GM13976 (cell line): ENCODE results near the gene CNPY1.

Experiments
- DNase-seq: peaks from one replicate; pipeline ENCODE4 v3.0.0; 2012; ENCODE audit warnings: low spot score
- in situ Hi-C: fragments of 300-500 bp; cut with MboI; formaldehyde crosslinking; loops from one replicate; pipeline ENCODE4 v1.12.0; 2022; ENCODE audit warnings: low sequenced_read_pairs, mixed read lengths, inconsistent platforms; ENCODE audit not compliant: unreplicated experiment
- TF ChIP-seq, protein P1 (sequence below): IDR thresholded peaks from 2 replicates; pipeline ENCODE4 v1.5.1; 2012; ENCODE audit warnings: borderline replicate concordance, mild to moderate bottlenecking; ENCODE audit not compliant: insufficient read depth; ENCODE audit errors: extremely low read depth, missing control alignments, control extremely low read depth

Gene CNPY1

DNA sequence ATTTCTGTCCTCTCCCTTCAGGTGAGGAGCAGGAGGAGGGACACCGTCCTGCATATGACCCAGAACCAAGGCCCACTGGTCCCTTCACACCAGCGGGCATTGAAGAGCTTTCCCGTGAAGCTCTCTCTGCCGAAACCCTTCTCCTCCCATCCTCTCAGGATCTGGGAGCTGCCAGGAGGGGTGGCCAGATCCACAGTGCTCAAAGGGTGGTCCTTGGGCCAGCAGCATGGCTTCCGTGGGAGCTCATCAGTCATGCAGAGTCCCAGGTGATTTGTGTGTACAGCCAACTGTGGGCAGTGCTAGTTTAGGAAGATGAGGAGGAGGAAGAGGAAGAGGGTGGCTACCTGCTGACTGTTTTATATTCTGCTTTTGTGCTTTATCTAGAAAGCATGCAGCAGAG is 28.4 kb downstream of the CNPY1 start:
- in situ Hi-C loops, result loop anchor here (10.0 kb wide), 1 partner anchor 143 kb away; no protein-coding TSS in a partner anchor
- TF ChIP-seq, protein P1, sequence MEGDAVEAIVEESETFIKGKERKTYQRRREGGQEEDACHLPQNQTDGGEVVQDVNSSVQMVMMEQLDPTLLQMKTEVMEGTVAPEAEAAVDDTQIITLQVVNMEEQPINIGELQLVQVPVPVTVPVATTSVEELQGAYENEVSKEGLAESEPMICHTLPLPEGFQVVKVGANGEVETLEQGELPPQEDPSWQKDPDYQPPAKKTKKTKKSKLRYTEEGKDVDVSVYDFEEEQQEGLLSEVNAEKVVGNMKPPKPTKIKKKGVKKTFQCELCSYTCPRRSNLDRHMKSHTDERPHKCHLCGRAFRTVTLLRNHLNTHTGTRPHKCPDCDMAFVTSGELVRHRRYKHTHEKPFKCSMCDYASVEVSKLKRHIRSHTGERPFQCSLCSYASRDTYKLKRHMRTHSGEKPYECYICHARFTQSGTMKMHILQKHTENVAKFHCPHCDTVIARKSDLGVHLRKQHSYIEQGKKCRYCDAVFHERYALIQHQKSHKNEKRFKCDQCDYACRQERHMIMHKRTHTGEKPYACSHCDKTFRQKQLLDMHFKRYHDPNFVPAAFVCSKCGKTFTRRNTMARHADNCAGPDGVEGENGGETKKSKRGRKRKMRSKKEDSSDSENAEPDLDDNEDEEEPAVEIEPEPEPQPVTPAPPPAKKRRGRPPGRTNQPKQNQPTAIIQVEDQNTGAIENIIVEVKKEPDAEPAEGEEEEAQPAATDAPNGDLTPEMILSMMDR, result no peak
- DNase-seq, result no peak

DNA sequence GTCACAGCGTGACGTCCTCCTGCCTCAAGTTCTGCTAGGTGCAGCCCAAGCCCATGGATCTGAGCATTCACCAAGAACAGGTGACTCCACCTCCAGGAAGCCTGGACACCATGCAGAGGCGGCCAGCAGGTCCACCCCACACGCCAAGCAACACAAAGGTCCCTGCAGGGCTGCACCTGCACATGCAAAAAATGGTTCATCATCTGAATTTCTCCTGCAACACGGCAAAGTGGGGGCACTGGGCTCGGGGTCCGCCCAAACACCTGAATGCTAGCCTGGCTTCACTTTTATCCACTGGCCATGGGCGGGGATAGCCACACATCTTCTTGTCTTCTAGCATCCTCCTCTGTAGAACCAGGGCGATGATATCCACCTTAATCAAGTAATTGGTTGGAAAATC is 28.9 kb downstream of the CNPY1 start:
- in situ Hi-C loops, result loop anchor here (10.0 kb wide), 1 partner anchor 143 kb away; no protein-coding TSS in a partner anchor
- DNase-seq, result no peak
- TF ChIP-seq, protein P1, result no peak

DNA sequence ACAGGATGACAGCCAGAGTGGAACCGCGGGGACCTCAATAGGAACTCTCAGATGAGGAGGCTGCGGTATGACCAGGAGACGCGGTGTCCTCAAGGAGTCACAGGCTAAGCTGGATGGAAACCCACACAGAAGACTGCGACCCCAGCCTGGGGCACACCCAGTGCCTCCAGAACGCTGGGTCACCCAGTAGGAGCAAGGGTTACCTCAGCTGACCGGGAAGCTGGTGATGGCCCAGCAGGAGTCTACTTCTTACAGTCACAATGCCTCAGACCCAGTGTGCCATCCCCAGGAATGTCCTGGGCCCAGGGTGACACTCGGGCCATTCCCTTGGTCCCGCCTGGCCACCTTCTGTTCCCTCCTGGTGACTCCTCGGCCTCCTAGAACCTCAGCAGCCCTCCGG is 29.9 kb downstream of the CNPY1 start:
- in situ Hi-C loops, result loop anchor here (10.0 kb wide), 1 partner anchor 142 kb away; no protein-coding TSS in a partner anchor
- TF ChIP-seq, protein P1, result no peak
- no peak for DNase-seq

GRCh38 chr7:155515318-155515717 is 31.0 kb downstream of the CNPY1 start:
- DNase-seq, result no peak
- in situ Hi-C loops, result loop anchor here (10.0 kb wide), 1 partner anchor 141 kb away; no protein-coding TSS in a partner anchor
- TF ChIP-seq, protein P1, result no peak

- in situ Hi-C loops, result loop anchor here (10.0 kb wide), 1 partner anchor 139 kb away; no protein-coding TSS in a partner anchor
- TF ChIP-seq, protein P1, result no peak
- no peak for DNase-seq
Measured at GRCh38 chr7:155514296-155514695, 32.1 kb downstream of the CNPY1 start.

GRCh38 chr7:155513543-155514285 is 32.6 kb downstream of the CNPY1 start:
- no peak for DNase-seq
- in situ Hi-C loops, result loop anchor here (10.0 kb wide), 1 partner anchor 139 kb away; no protein-coding TSS in a partner anchor
- TF ChIP-seq, protein P1, result no peak
